GM12865 (cell line): ENCODE measurements around the gene TBX2.

Experiments used
- DNase-seq: peaks from one replicate; pipeline ENCODE4 v3.0.0; 2010; ENCODE audit warnings: low read depth
- H3K4me3 ChIP-seq: 2 replicates; pipeline ENCODE4 v1.5.1; 2011; ENCODE audit warnings: mild to moderate bottlenecking, low read depth, low read length, control low read depth
- TF ChIP-seq, protein P1 (sequence below): IDR thresholded peaks from 2 replicates; pipeline ENCODE4 v1.5.1; 2011; ENCODE audit warnings: low read length, control low read depth, low read depth, inconsistent platforms; ENCODE audit not compliant: insufficient read depth; ENCODE audit errors: missing control alignments

The TBX2 gene

GRCh38 chr17:61454381-61455323 lies 55.0 kb downstream of the TBX2 start:
- no peak overlapping the region for H3K4me3 ChIP-seq
- TF ChIP-seq, protein P1, sequence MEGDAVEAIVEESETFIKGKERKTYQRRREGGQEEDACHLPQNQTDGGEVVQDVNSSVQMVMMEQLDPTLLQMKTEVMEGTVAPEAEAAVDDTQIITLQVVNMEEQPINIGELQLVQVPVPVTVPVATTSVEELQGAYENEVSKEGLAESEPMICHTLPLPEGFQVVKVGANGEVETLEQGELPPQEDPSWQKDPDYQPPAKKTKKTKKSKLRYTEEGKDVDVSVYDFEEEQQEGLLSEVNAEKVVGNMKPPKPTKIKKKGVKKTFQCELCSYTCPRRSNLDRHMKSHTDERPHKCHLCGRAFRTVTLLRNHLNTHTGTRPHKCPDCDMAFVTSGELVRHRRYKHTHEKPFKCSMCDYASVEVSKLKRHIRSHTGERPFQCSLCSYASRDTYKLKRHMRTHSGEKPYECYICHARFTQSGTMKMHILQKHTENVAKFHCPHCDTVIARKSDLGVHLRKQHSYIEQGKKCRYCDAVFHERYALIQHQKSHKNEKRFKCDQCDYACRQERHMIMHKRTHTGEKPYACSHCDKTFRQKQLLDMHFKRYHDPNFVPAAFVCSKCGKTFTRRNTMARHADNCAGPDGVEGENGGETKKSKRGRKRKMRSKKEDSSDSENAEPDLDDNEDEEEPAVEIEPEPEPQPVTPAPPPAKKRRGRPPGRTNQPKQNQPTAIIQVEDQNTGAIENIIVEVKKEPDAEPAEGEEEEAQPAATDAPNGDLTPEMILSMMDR = no peak
- no peak for DNase-seq

DNA sequence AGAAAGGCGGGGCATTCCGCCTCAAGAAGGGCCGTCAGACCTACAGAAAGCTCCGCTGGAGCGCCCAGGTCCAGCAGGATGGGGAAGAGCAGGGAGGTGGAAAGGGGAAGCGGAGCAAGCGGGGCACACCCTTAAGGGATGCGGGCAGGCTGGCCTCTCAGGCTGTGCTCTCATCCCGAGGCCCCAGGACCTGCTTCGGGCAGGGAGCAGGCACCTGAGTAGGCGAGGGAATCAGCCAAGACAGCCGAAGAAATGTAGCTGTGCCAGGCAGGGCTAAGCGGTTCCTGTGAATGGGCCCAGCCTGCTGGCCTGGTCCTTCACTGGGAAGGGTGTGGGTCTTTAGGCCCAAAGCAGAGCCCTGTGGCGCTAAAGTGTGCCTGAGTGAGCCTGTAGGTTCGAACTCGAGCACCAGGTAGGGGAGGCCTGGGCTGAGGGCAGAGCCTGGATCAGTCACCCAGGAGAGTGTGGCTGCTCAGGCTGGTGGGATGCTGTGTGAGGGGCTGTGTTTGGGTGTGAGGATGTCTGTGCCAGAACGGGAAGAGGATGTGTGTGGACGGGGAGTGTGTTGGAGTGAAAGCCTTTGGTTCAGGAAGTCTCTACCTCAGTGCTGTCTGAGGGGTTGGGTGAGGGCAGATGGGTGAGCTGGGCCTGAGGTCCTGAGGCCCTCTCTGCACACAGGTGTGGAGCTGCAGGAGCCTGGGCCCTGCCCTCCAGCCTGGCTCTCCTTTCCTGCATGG lies 55.8 kb downstream of the TBX2 start:
- TF ChIP-seq, protein P1 = no peak
- no peak for DNase-seq
- no peak overlapping the region for H3K4me3 ChIP-seq

DNA sequence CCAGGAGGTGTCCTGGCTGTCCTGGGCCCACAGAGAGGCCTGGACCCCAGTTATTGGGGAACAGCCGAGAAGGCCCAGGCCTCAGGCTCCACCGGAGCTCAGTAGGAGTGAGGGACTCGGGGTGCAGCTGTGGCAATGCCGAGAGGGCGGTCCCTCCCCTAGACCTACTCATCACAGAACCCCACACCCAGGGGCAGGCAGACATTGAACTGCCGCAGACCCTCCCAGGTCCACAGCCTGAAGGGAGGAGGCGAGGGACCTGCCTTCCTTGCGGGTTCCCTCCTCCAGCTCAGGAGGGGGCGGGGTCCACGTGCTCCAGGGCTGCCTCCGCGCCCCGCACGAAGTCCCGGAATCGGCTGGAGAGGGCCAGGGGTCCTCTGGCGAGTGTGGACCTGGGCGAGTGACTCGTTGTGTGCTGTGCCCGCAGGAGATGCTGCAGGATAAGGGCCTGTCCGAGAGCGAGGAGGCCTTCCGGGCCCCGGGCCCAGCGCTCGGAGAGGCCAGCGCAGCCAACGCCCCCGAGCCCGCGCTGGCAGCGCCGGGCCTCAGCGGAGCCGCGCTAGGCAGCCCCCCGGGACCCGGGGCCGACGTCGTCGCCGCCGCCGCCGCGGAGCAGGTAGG lies 56.5 kb downstream of the TBX2 start:
- DNase-seq = no peak
- H3K4me3 ChIP-seq = no peak overlapping the region
- TF ChIP-seq, protein P1 = no peak

- no peak overlapping the region for H3K4me3 ChIP-seq
- TF ChIP-seq, protein P1 = no peak
- no peak for DNase-seq
These were observed 57.1 kb downstream of the TBX2 start for GRCh38 chr17:61456688-61457225.

GRCh38 chr17:61457226-61457983 lies 57.8 kb downstream of the TBX2 start:
- DNase-seq = no peak
- H3K4me3 ChIP-seq = no peak overlapping the region
- TF ChIP-seq, protein P1 = no peak

DNA sequence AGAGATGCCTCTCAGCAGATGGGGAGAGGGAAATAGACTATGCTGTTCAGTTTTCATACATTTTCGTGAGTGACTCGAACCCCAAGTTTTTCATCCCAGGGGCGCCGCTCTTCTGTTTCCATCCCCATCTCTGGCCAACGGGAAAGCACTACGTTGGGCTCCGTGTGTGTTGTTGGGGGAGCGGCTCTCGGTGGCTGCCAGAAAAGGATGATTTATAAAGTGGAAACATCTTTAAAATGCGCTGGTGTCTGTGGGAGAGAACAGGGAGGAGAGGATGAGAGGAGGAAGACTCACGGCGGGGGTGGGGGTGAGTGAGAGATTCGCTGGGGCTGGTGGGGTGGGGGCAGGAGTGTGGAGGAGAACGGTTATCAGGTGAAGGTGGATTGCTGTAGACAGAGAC lies 58.4 kb downstream of the TBX2 start:
- DNase-seq = no peak
- TF ChIP-seq, protein P1 = no peak
- H3K4me3 ChIP-seq = no peak overlapping the region
